NCI-H774 (cell line): ENCODE measurements around the gene ETS1.

ENCODE experiments used
- DNase-seq: peaks from one replicate; lab custom pipeline; 2025; lab: John Stamatoyannopoulos, UW

Gene ETS1

DNA sequence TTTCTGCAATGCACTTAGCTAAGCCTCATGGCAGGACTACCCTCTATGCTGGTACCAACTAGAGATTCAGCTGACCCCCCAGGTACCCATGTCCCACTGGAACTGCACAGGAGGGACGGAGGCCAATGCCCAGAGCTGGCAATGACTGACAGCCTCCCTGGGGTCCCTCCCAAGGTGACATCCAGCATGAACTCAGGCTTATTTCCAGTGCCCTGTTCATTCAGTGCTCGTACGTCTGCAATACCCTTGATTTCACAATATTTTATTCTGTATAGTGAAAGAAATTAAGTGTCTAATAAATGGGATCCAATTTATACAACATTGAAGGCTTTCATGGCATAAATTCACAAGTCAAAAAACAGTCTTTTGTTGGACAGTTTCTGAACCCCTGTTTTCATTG is 20.2 kb downstream of the ETS1 start:
- DNase-seq, result no peak

DNA sequence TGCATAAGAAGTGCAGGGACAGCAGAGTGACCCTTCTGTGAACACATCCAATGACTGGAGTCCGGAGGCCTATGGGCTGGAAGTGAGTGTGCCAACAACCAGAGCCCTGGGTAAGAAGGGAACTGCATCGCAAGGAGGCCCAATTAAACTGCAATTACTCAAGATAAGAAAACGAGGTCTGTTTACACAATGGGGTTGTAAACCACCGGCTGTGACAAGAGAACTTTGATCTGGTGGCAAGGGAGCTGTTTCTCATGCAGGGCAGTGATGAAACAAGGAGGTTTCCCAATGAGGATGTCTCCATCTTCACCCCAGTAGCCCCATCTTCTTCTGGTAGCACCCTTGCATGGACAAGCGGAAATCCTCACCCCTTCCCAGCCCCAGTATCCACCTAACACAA is 21.5 kb downstream of the ETS1 start:
- no peak for DNase-seq

DNA sequence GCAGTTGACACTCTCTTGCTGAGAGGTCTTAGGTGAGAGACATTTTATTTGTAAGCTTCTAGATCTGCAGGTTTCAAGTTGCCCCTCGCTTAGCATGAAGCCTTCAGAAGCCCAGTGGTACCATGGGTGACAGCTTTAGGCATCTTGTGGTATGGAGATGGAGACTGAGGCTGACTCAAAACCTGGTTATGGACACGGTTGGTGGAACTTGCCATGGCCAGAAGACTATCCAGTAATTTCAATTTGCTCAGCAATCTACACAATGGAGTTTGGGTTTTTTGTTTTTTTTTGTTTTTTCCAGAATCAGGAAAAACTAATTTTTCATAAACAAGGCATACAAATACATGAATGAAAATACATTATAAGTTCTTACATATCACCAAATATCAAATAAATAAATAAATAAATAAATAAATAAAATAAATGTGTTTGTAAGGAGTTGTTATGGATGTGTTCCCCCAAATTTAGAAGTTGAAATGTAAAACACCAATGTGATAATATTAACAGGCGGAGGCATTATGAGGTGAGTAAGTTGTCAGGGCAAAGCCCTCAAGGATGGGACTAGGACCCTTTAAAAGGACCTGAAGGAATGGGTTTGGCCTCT is 22.6 kb downstream of the ETS1 start:
- DNase-seq, result no peak

DNA sequence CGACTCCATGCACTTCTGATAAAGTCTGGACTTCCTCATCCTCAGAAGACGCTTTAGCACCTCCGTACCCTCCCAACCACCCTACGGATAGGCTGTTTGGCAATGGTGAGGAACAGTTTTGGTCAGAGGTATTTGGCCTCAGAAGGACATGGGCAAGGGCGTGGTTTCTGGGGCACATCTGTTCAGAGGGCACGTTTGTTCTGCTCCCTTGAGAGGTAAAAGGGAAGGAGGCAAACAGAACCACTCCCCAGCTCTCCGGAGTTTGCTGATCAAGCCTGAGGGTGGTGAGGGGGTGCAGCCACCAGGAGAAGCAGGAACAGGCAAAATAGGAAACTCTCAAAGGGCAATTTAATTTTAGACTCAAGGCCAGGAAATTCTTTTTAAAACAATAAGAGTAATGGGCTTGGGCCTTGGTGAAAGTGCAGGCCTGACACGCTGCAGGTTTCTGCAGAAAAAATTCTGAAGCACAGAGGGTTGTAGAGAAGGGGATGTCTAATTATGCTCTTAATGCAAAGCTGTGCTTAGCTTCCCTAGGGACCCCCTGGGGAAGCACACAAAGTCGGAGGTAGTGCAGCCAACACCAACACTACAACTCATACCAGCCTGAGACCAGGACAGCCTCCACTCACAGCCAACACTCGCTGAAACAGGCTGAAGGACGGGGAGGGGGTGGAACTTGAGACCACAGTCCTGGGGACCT is 23.3 kb downstream of the ETS1 start:
- DNase-seq, result no peak

DNA sequence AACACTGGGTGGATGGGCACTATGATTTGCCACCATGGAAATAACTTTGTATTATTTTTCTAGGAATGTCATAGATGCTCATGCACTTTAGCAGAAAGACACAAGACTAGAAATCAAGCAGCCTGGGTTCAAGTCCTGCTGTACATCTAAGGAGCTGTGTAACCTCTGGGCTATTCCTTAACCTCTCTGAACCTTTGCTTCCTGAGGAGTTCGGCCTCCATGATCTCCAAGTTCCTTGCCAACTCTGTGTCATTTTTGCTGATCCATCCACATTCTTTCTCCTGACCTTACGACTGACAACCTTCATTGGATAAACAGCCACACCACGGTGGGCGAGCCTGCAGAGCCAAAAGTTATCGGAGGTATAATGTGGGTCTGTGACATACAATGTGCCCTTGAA is 24.1 kb downstream of the ETS1 start:
- no peak for DNase-seq

DNA sequence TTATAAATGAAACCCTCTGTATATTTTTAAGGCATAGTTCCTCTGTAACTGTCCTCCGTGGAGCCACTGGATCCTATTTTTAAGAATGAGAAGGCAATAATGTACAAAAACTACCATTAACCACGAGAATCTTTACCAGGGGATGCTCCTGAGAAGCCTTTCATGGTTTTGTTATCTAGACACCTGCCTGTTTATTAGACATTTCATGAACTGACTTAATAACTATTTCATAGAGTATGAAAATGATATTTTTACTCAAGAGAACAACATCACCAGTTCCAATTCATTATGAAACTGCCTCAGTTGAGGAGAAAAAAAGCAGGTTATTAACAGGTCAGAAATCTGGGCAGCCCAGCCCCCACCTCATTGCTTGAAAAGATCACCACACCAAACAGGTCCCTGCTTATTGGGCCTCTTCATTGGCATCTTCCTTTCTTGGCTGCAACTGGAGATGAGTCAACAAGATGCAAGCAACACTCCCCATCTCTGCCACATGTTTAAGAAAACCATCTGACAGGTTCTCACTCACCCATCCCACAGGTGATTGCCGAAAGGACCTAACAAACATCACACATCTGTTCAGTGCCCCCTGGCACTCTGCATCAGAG is 27.8 kb downstream of the ETS1 start:
- DNase-seq, result no peak

DNA sequence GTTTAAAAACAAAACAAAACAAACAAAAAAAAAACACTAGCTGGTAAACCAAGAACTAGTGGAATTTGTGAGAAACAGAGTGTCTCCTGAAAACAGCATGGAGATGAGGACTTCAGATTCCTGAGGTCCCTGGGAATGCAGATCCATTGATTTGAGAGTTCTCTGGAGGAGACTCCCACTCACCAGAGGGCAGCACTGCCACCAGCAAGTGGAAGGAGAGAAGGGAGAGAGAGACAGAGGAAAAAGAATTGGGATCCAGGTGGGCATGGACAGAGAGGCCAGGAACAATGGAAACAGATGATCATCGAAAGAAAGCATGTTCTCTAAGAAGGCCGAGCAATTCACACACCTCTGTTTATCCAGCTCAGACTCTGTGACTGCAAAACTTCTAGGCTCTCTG is 31.8 kb downstream of the ETS1 start:
- no peak for DNase-seq

DNA sequence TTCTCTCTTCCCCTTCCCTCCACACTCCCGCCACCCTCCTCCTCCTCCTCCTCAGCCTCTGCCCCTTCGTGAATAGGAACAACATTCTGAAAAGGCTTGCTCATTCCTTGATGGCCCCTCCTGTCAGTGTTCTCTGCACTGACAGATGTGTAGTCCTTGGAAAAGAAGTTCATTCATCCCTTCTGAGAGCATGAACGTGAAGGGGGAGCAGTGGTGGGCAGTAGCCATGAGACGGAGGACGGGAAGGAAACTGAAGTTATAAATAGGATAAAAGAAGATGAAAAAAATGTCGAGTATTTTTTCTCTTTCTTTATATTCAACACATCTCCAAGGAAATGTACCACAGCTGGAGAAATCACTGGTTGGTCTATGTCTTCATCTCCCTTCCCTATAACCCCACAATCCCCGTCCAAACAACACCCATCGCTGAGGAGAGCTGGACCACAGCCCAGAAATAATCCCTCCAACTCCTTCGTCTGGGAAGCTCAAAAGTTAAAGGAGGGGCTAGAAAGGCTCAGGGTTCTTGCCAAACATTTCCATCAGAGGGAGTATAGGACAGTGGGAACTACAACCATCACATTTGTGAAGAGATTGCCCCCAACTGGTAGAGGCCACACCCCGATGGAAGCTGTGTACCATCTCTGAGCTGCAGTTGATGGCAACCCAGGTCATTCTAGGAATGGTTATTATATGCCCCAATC is 33.5 kb downstream of the ETS1 start:
- no peak for DNase-seq

DNA sequence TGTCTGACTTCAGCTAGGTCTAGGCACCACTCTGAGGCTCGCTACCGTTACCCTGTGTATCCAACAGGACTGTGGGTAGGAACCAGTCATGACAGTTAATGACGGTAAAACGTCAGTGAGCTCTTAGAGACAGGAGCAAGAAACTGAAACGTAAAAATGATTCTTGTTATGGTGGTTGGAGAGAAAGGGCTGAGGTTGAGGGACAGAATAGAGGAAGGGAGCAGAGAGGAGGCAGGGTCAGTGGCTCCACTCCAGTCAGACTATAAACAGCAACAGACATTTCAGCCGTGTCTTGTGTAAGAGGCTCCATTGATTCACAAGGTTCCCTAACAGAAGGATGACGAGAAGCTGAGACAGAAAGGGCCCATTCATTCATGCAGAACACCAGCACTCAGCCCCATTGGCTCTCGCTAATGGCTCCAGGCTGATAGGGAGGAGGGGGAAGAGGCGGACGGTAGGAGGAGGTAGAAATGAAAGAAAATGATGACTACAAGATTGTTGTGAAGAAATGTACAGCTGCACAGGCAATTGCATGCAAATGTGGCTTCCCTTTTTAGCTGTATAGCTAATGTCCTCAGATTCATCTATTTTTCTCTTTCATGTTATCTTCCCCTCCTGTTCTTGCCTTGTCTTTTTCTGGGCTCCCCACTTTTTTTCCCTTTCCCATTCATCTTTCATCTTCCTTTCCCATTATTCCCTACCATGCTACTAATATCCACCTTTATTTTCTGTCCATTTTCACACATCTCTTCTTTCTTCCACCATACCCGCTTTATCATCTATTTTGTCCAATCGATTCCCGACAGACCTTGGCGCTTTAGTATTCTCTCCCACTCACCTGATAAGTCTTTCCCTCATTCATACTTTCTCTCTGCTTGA is 34.3 kb downstream of the ETS1 start:
- DNase-seq, result no peak

DNA sequence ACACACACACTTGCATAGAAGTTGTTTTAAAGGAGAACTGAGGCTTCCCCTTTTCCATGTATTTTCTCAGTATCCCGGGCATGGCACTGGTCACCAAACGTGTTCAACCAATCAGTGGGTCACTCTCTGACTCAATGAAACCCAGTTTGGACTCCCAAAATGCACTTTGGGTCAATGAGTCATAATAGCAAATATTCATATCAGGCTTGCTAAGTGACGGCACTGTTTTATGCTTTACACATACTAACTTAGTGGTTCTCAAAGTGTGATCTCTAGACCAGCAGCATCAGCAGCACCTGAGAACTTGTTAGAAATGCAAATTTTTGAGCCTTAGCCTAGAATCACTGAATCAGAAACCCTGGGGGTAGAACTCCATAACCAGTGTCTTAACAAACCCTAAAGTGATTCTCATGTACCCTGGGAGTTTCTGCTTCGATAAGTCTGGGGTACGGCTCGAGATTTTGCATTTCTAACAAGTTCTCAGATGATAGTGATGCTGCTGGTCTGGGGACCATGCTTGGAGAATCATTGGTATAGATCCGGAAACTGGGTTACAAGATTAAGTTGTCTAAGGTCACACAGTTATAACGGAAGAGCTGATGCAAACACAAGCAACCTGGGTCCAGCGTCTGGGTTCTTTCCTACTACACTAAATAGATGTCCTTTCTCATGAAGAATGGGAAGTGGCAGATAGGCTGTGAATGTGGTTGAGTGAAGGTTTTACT is 35.6 kb downstream of the ETS1 start:
- no peak for DNase-seq

DNA sequence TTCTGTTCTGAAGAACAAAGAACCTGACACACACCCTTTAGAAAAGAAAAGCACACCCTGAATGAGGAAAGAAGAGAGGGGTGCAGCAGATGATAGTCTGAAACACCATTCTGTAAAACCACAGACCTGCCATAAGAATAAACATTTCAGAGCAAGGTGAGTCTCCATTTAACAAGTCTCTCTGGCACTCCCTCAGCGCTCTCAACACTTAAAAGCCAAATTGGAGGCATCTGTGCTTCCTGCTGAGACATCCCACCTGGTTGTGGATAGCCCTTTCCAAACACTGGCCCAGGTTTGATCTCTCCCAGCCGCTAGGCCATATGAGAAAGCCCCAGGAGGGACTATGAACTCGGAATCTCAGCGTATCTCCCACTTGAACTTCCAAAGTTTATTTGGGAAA is 36.3 kb downstream of the ETS1 start:
- DNase-seq, result no peak

DNA sequence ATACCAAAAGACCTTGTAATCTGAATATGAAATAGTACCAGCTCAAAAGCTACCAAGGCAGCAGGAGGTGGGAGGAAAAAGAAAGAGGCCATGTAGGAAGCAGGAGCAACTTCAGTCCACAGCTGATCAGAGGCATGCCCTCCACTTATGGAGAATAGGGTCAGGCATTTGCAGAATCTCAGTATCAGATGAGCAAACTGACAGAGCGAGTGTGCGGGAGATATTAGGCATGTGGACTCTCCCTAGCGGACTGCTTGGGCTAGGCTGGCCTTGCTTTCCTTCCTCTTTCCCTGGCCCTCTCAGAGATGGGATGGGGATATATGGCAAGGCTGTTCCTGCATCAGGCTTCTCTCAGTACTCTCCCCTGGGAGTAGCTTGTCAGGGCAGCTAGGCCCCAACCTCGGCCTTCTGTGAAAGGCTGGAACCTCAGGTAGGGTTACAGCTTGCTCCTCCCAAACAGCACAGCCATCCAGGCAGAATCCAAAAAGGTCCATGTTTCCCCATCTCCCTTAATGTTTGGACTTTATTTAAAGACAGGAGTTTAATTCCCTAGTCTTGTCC is 37.0 kb downstream of the ETS1 start:
- no peak for DNase-seq

DNA sequence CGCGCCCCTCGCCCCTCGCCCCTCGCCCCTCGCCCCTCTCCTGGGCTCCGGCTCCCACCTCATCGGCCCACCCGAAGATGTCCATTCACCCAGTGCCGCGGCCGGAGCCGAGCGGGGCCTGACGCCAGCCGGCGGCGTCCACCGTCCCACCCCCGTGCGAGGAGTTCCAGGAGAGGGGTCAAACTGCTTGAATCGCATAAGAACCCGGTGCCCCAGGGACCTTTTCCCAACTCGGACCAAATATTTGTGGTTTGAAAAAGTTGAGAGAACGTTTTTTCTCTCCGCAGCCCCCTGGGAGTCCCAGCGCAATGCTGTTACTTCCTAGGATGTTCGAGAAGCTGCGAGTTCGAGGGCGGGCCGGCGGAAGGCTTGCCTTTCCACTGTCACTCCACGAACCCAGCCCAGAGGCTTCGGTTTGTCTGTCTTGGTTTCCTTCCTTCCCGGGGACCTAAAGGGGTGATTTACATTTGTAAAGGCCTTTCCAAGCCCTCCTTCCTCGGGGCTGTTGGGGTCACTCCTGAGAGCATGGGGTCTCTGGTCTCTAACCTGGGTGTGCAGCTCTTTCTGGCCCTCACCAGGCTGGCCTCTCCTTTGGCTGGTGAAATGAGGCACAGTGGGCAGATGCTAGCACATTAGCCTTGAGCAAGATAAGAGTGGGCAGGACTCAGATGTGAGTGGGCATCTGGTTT is 38.0 kb downstream of the ETS1 start:
- no peak for DNase-seq

DNA sequence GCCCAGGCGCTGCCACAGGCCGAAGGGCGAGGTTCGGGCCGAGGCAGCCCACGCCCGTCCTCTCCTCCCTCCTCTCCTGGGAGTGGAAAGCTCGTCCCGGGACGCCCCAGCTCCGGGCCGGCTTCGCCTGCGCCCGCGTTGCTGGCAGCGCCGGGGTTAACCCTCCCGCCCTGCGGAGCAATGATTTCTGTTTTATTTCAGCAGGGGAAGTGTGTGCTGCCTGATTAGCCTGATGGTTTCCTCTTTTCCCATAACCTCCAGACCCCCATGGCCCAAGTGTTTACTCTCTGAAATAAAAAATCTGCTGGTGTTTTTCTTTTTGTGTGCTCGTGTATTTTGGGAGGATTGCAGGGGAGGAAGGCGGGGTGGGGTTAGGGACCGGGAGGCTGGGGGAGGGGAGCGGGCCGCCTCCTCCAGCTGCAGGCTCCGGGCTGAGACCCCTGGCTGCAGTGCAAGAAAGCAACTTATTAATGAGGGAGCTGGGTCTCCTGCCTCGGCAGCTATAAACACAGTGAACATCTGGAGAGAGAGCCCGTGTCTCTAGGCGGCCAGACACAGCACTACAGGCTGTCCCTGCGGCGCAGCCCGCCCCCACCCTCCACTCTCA is 38.6 kb downstream of the ETS1 start:
- no peak for DNase-seq

DNA sequence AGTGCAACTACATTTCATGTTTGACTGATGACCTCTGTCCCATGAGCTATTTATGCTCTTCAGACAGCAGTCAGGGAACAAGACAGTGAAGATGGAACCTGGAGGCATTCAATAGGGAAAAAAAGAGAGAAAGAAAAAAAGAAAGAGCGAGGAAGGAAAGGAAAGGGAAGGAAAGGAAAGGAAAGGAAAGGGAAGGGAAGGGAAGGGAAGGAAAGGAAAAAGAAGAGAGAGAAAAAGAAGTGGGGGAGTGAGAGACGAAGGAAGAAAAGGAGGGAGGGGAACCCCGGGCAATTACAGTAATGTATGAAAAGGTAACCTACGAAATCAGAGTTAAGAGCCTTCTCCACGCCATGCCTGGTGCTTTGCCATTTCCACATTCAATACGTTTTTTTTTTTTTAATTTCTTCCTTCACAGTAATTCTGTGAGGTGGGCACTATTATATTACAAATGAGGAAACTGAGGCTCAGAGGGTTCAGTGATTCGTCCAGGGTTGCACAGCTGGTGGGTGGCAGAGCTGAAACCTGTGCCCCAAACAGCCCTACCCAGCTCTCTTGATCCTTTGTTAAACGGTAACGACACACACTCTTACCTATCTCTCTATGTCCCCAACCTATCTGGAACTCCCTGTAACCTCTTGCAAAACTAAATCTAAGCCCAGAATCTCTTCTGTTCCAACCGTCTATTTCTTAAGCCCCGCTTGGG is 39.3 kb downstream of the ETS1 start:
- DNase-seq, result no peak

DNA sequence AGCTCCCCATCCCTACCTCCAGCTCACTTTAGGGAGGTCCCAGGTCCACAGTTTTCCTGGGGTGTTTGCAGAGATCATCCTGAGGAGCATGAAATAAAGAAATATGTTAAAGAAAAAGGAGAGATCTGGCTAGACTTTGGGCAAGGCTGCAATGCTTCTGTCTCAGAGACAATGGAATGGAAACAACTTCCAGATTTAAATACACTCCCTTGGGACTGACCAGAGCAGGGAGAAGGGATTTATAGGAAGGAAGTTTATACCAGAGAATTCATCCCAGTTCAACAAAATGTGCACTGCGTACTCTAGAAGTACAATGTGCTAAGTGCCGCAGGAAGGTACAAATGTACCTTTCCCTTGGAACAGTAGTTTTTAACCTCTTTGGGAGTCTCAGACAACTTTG is 40.4 kb downstream of the ETS1 start:
- no peak for DNase-seq

DNA sequence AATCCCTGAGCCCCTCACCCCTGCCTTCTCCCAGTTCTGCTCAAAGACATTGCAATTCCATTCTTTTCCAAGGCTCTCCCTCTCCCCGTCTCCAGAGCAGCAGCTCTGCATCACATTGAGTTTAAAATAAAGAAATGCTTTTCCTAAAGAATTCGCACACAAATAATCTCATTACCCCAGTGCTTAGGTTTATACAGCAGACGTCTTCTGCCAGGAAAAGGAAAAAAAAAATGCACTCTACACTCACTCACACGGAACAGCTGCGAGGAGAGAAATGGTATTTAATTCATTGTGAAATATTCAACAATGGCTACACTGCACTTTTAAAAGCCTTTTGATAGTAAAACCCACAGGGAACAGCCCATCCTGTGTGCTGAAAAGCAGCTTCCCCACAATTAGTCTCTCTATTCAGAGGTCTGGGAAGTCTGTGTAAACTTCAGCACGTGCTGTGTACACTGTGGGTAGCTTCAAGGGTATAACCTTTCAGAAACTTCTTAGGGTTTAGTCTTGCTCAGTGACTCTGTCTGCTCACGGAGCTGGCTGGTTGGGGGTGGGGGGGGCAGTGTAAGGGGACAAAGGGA is 42.8 kb downstream of the ETS1 start:
- peak; percentile 33 for DNase-seq

DNA sequence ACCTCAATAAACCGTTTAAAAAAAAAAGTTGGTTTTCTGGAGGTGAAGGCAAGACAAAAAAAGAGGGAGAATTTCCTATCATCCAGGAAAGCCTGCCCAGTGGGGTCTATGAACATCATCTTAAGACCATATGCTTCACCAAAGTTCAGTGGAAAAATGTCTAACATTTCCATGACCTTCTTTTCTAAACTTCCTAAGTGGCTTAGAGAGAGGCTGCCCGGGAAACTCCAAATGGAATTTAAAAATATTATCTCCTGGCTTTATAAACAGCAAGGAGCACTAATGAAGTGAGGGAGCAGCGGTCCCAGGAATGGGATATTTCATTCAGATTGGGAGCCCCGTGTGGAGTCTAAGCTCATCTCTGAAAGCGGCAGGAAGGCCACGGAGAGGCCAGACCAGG is 46.9 kb downstream of the ETS1 start:
- DNase-seq, result no peak

DNA sequence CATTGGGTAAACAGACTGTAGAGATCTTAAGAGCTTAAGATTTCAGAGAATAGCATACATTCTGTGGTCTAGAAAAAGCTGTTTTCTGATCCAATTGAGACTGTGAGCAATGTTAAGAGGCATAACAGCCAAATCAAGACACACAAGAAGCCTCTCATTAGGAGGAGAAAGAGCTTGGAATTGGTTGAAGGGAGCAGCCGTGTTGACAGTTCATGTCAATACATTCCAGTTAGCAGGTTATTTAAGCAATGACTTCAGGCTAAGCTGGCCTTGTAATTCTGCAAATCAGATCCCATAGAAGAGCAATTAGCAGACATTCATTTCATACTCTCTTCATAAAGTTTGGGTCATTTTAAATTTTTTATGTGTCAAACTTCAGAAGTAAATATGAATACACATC is 50.9 kb downstream of the ETS1 start:
- no peak for DNase-seq
